GM23248 (cell line): ENCODE measurements around the gene MYOM1.

ENCODE experiments used
- EZH2 ChIP-seq: fragments of 200-600 bp; sonication (generic); IDR thresholded peaks from 2 replicates; pipeline ENCODE4 v1.6.1; 2018; ENCODE audit warnings: antibody characterized with exemption, mild to moderate bottlenecking; ENCODE audit not compliant: insufficient read depth, poor library complexity, severe bottlenecking
- EZH2phosphoT487 ChIP-seq: fragments of 200-600 bp; sonication (generic); IDR thresholded peaks from 2 replicates; pipeline ENCODE4 v1.6.1; 2018; ENCODE audit warnings: antibody characterized with exemption, moderate library complexity, mild to moderate bottlenecking, low read depth; ENCODE audit not compliant: insufficient read depth

- no peak for TF ChIP-seq EZH2phosphoT487
- no peak for TF ChIP-seq EZH2
These were observed 1.7 kb downstream of the MYOM1 start for GRCh38 chr18:3217948-3218647.
